ENCODE data around the gene SNCB. TPM values are rescaled to one million over a fixed set of nuclear protein-coding genes. Genes with fewer than 3 reads are reported as not detected.

The SNCB gene
- total and polyA plus RNA-seq, 2 of the 4 experiments (the other 2 are of a cell fraction) = 0.41 TPM; not detected in 1

- 7% methylated on average over 5 of the region's 9 CpGs; no CpG with 5 or more reads in 1 of the 2 experiments for whole genome bisulfite sequencing, 2 experiments (ENCODE audit: extremely low coverage in 2 of 2, insufficient read length in 1 of 2)
Measured at GRCh38 chr5:176636426-176636825, 6.1 kb upstream of the SNCB start.

More at GRCh38 chr5:176636426-176636825, 6.1 kb upstream of the SNCB start:
- peak; percentile 63 for ATAC-seq (ENCODE audit: low read depth)
- Histone ChIP-seq H3K18ac (ENCODE audit: low read depth, low read length) (no peak overlapping the region), H3K9me3 (ENCODE audit: control insufficient read depth, insufficient read depth, low read length) (peaks cover 5% of the 10 kb centered on the region), H4K91ac (ENCODE audit: insufficient read depth, low read depth, low read length) (no peak overlapping the region), H2BK5ac (ENCODE audit: low read depth, low read length, poor library complexity, severe bottlenecking) (no peak overlapping the region), H2BK15ac (ENCODE audit: low read depth, low read length) (no peak overlapping the region), H2BK120ac (ENCODE audit: low read depth, low read length) (no peak overlapping the region), H3K4ac (ENCODE audit: low read depth, low read length) (no peak overlapping the region), H3K56ac (ENCODE audit: extremely low read depth, insufficient read depth, low read length) (no peak overlapping the region), H3K27me3 (ENCODE audit: control insufficient read depth, insufficient read depth, low read length) (peaks cover 70% of the 10 kb centered on the region), H4K8ac (ENCODE audit: low read depth in 2 of 2, low read length in 2 of 2) (no peak overlapping the region), H3K23ac (ENCODE audit: low read depth, low read length) (no peak overlapping the region), H3K4me1 (ENCODE audit: control insufficient read depth, insufficient read depth, low read length) (no peaks in the 10 kb centered on the region; the same call in 1 of the 2 replicates), H3K79me1 (ENCODE audit: low read depth in 1 of 2, low read length in 2 of 2) (no peaks in the 10 kb centered on the region), H3K9me1 (ENCODE audit: insufficient read depth, low read length) (no peaks in the 10 kb centered on the region), H3K9ac (ENCODE audit: low read depth, low read length) (no peak overlapping the region), H2BK20ac (ENCODE audit: low read depth, low read length) (no peak overlapping the region), H4K5ac (ENCODE audit: low read depth, low read length) (no peak overlapping the region), H4K20me1 (ENCODE audit: insufficient read depth, low read length) (no peaks in the 10 kb centered on the region), H3K14ac (replicated peaks; ENCODE audit: low read depth, low read length) (no peak overlapping the region), H2AK5ac (ENCODE audit: low read depth, low read length) (no peak overlapping the region), H3K27ac (ENCODE audit: insufficient read depth, low read length) (no peak overlapping the region), H2AFZ (replicated peaks; ENCODE audit: low read length, poor library complexity) (peak overlapping the region; percentile 24), H3K4me2 (ENCODE audit: low read depth, low read length) (no peak overlapping the region), H3K4me3 (ENCODE audit: insufficient read depth, low read depth, low read length) (no peak overlapping the region), H3K36me3 (ENCODE audit: control insufficient read depth, insufficient read depth, low read length) (no peaks in the 10 kb centered on the region), H2AK9ac (replicated peaks; ENCODE audit: low read depth, low read length, poor library complexity) (no peak overlapping the region)
- DNase-seq = no peak
- dilution Hi-C loops (cut with HindIII; ENCODE audit: low sequenced_read_pairs, unreplicated experiment) (no loop called here), intact Hi-C loops (cut with micrococcal nuclease) (no loop called here), in situ Hi-C loops (cut with MboI; ENCODE audit: low sequenced_read_pairs) (no loop called here)
- BruUV-seq (replicated peaks) = no TSS peak
- TF ChIP-seq RFX5 (IDR thresholded peaks at IDR 0.05; ENCODE audit: low read depth, low read length) (no peak), FOS (IDR thresholded peaks at IDR 0.05; ENCODE audit: low read depth, low read length) (no peak), CEBPB (IDR thresholded peaks at IDR 0.05; ENCODE audit: low read depth, low read length) (no peak), MXI1 (IDR thresholded peaks at IDR 0.05; ENCODE audit: borderline replicate concordance, low read depth, low read length) (no peak), USF2 (IDR thresholded peaks at IDR 0.05; ENCODE audit: low read depth, low read length) (no peak), BHLHE40 (IDR thresholded peaks at IDR 0.05; ENCODE audit: low read depth, low read length) (no peak)
- POLR2A ChIA-PET (ENCODE audit: unreplicated experiment) = no interaction called here
- CTCF ChIA-PET = interaction anchor here (0.6 to 0.8 kb wide), 2 partner anchors 24 to 312 kb away, joined by 3 to 5 read pairs; no protein-coding TSS in a partner anchor

Data from IMR-90 (cell line).